ENCODE measurements around the gene VAMP3.

The VAMP3 gene, protein sequence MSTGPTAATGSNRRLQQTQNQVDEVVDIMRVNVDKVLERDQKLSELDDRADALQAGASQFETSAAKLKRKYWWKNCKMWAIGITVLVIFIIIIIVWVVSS

GRCh38 chr1:7770997-7771822, at the start of gene VAMP3:
TSS of gene VAMP3 (plus strand) at chr1:7771296. CDS start at chr1:7771384, 88 bp downstream.
- TF ChIP-seq GATA2 (IDR thresholded peaks at IDR 0.05; ENCODE audit: low read depth, low read length): no peak
- no peak for TF ChIP-seq GATA3 (IDR thresholded peaks at IDR 0.05; ENCODE audit: low read depth, low read length)

DNA sequence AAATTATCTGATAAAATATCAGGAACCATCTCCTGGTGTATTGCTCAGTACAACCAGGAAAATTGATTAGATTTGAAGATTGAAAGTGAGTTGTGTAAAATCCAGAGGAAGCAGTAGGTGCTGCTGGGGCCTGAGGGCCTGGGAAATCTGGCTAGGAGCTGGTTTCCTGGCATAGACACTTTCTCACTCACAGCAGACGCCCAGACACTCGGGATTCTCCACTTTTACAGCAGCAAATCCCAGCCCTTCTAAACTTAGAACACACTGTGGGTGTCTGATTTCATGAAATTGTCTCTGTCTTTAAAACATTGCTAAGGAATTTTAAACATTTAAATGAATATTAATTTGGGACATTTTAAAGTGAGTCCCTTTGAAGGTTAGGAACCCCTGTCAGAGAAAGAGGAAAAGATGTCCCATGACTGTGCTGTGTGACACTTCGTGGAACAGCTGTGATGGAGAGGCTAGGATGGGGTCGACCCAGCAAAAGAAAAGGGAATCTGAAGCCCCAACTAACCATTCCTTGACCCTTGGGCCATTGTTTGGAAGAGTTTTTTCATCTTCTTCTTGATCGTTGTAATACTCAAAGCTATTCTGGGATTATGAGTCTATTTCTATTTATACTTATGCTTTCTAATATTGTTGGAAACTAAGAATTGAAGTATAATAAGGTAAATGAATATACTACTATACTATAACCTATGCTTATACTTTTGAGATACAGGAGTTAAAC, 49.0 kb upstream of the VAMP3 start:
- no peak for TF ChIP-seq GATA2 (IDR thresholded peaks at IDR 0.05; ENCODE audit: low read depth, low read length)
- TF ChIP-seq GATA3 (IDR thresholded peaks at IDR 0.05; ENCODE audit: low read depth, low read length): no peak

- TF ChIP-seq GATA3 (IDR thresholded peaks at IDR 0.05; ENCODE audit: low read depth, low read length) (no peak), GATA2 (IDR thresholded peaks at IDR 0.05; ENCODE audit: low read depth, low read length) (no peak)
These were observed 48.5 kb upstream of the VAMP3 start for GRCh38 chr1:7722670-7723012.

DNA sequence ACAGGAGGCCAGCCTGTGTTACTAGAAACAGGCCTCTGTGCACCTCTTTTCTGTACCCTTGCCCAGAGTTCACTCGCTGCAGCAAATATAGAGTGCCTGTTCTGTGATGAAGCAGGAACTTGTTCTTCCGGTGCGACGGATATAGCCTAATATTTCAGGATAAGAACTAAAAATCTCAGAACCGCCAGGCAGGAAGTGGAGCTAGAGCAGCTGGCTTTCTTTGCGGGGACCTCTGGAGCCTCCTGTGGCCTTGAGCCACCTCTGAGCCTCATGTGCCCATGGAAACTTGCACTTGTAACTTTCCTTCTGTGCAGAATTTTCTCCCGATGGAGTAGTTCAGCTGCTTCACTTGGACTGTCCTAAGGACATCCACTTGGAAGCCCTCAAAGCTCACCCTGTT, 44.5 kb upstream of the VAMP3 start:
- TF ChIP-seq GATA3 (IDR thresholded peaks at IDR 0.05; ENCODE audit: low read depth, low read length) (no peak), GATA2 (IDR thresholded peaks at IDR 0.05; ENCODE audit: low read depth, low read length) (no peak)

GRCh38 chr1:7727809-7728471, 43.2 kb upstream of the VAMP3 start:
- no peak for TF ChIP-seq GATA2 (IDR thresholded peaks at IDR 0.05; ENCODE audit: low read depth, low read length)
- TF ChIP-seq GATA3 (IDR thresholded peaks at IDR 0.05; ENCODE audit: low read depth, low read length): no peak

GRCh38 chr1:7729761-7730160, 41.3 kb upstream of the VAMP3 start:
- TF ChIP-seq GATA2 (IDR thresholded peaks at IDR 0.05; ENCODE audit: low read depth, low read length): no peak
- no peak for TF ChIP-seq GATA3 (IDR thresholded peaks at IDR 0.05; ENCODE audit: low read depth, low read length)

GRCh38 chr1:7732331-7732730, 38.8 kb upstream of the VAMP3 start:
- no peak for TF ChIP-seq GATA3 (IDR thresholded peaks at IDR 0.05; ENCODE audit: low read depth, low read length)
- no peak for TF ChIP-seq GATA2 (IDR thresholded peaks at IDR 0.05; ENCODE audit: low read depth, low read length)

GRCh38 chr1:7733276-7733675, 37.8 kb upstream of the VAMP3 start:
- no peak for TF ChIP-seq GATA3 (IDR thresholded peaks at IDR 0.05; ENCODE audit: low read depth, low read length)
- TF ChIP-seq GATA2 (IDR thresholded peaks at IDR 0.05; ENCODE audit: low read depth, low read length): no peak

GRCh38 chr1:7738044-7738443, 33.1 kb upstream of the VAMP3 start:
- TF ChIP-seq GATA3 (IDR thresholded peaks at IDR 0.05; ENCODE audit: low read depth, low read length): no peak
- no peak for TF ChIP-seq GATA2 (IDR thresholded peaks at IDR 0.05; ENCODE audit: low read depth, low read length)

- no peak for TF ChIP-seq GATA2 (IDR thresholded peaks at IDR 0.05; ENCODE audit: low read depth, low read length)
- no peak for TF ChIP-seq GATA3 (IDR thresholded peaks at IDR 0.05; ENCODE audit: low read depth, low read length)
These were observed 27.8 kb upstream of the VAMP3 start for GRCh38 chr1:7743346-7743745.

DNA sequence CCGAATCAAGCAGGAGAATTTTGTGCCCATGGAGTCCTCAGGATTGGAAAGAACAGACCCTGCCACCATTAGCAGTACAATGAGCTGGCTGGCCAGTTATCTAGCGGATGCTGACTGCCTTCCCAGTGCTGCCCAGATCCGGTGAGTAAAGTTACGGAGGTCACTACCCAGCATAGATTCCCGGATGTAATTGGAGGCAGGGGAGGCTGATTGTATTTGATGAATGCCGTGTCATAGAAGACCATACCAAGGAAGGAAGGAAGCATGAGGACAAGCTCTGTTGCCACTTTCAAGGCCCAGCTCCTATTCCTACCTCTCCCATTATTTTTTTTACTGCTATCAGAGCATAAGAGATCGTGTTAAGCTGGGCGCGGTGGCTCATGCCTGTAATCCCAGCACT, 26.2 kb upstream of the VAMP3 start:
- TF ChIP-seq GATA2 (IDR thresholded peaks at IDR 0.05; ENCODE audit: low read depth, low read length) (no peak), GATA3 (IDR thresholded peaks at IDR 0.05; ENCODE audit: low read depth, low read length) (no peak)

GRCh38 chr1:7745783-7746182, 25.3 kb upstream of the VAMP3 start:
- TF ChIP-seq GATA3 (IDR thresholded peaks at IDR 0.05; ENCODE audit: low read depth, low read length) (no peak), GATA2 (IDR thresholded peaks at IDR 0.05; ENCODE audit: low read depth, low read length) (no peak)

DNA sequence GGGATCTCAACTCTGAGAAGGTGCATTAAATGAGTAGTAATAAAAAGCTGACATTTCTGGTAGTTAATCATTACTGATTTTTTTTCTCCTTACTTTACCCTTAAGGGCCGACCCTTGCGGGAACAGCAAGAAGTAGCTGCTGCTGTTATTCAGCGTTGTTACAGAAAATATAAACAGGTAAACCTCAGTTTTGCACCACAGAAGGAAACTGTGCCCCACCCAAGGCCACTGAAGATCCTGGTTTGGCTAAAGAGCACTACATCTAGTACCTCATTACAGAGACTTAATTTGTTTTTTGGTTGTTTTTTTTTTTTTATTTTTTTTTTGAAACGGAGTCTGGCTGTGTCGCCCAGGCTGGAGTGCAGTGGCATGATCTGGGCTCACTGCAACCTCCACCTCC, 23.5 kb upstream of the VAMP3 start:
- no peak for TF ChIP-seq GATA3 (IDR thresholded peaks at IDR 0.05; ENCODE audit: low read depth, low read length)

DNA sequence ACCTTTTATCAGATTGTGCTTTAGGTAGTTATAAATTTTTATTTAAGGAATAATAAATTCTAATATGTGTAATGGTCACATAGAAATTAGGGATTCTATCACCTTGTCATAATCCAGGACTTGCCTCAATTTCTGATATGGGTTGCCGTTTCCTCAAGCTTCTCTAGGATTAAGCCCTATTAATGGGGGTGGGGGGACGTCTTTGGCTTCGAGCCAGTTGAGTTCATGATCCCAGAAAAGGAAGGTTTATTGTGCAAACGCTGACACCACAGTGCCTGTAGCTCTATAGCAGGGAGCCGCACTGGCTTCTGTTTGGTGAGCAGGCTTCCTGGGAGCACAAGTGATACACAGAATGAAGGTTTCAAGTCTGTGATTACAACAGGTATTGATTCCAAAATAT, 22.0 kb upstream of the VAMP3 start:
- TF ChIP-seq GATA3 (IDR thresholded peaks at IDR 0.05; ENCODE audit: low read depth, low read length) (no peak), GATA2 (IDR thresholded peaks at IDR 0.05; ENCODE audit: low read depth, low read length) (no peak)

Data from SH-SY5Y (cell line).